Measurements from ENCODE around the gene PLCB4. TPM values are rescaled to one million over a fixed set of nuclear protein-coding genes. Genes with fewer than 3 reads are reported as not detected.

Gene PLCB4
- total and polyA plus RNA-seq, 5 donors: 9.4 to 42.2 (median 27.7) TPM

DNA sequence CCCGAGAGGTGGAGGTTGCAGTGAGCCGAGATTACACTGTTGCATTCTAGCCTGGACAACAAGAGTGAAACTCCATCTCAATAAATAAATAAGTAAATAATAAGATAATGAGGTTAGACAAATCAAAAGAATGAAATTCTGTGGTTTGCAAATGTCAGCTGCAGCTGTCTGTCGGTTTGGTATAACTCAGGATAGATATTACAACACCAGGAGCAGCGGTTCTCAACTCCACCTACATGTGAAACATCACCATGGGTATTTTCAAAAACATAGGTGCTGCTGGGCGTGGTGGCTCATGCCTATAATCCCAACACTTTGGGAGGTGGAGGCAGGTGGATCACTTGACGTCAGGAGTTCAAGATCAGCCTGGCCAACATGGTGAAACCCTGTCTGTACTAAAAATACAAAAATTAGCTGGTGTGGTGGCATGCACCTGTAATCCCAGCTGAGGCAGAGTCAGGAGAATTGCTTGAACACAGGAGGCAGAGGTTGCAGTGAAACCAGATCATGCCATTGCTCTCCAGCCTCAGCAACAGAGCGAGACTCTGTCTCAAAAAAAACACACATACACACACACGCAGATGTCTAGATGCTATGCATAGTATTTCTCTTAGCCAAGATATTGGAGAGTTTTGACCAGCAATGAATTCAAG is 319.4 kb downstream of the PLCB4 start:
- Histone ChIP-seq H3K4me3 (ENCODE audit: low read length) (no peak overlapping the region), H3K9me3 (ENCODE audit: control insufficient read depth, low read length) (no peaks in the 10 kb centered on the region), H3K4me1 (ENCODE audit: control insufficient read depth, insufficient read depth, low read length) (no peaks in the 10 kb centered on the region), H3K27me3 (ENCODE audit: control insufficient read depth, insufficient read depth) (no peaks in the 10 kb centered on the region), H3K27ac (ENCODE audit: low read length) (no peak overlapping the region)
- intact Hi-C loops (cut with DNase I): no loop called here
- 91% methylated on average over 8 of the region's 8 CpGs for WGBS
- no peak for ATAC-seq
- DNase-seq: no peak

DNA sequence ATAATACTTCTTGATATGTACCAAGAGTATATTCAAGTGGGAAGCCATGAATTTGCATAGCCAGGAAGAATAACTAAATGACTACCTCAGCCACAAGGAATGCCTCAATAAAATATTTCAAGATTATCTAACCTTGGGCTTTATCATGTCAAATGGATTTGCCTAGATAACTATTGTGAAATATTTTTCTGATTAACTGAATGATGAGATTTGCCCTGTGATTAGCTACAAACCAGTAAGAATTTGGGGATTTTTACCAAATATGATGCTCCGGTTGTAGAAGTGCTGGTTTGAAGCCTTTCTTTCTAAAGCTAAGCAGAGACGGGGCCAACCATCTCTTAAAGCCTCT is 319.9 kb downstream of the PLCB4 start:
- DNase-seq: no peak
- no peak overlapping the region for H3K4me3 ChIP-seq (ENCODE audit: low read length)
- no peaks in the 10 kb centered on the region for H3K9me3 ChIP-seq (ENCODE audit: control insufficient read depth, low read length)
- H3K27me3 ChIP-seq (ENCODE audit: control insufficient read depth, insufficient read depth): no peaks in the 10 kb centered on the region
- WGBS: 95% methylated on average over 2 of the region's 2 CpGs
- H3K27ac ChIP-seq (ENCODE audit: low read length): no peak overlapping the region
- no peaks in the 10 kb centered on the region for H3K4me1 ChIP-seq (ENCODE audit: control insufficient read depth, insufficient read depth, low read length)
- ATAC-seq: no peak
- intact Hi-C loops (cut with DNase I): no loop called here

DNA sequence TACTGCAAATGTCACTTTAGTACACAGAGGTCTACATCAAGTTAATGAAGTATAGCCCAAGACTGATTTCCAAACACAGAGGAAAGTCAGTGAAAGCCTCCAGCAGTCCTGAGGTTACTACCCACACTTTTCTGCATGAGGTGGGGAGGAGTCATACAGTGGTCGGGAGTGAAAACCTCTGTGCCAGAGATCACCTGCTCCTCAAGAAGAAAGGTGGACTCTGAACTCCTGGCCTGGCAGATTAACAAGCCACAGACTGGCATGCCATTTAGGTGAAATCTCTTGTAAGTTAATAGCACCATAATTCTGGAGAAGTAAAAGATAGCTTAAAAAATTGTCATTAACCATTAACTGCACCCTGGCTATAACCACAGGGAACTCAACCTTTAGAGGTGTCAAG is 320.5 kb downstream of the PLCB4 start:
- Histone ChIP-seq H3K4me3 (ENCODE audit: low read length) (no peak overlapping the region), H3K27ac (ENCODE audit: low read length) (no peak overlapping the region), H3K27me3 (ENCODE audit: control insufficient read depth, insufficient read depth) (no peaks in the 10 kb centered on the region), H3K4me1 (ENCODE audit: control insufficient read depth, insufficient read depth, low read length) (no peaks in the 10 kb centered on the region), H3K9me3 (ENCODE audit: control insufficient read depth, low read length) (no peaks in the 10 kb centered on the region)
- ATAC-seq (no peak), DNase-seq (no peak)
- whole genome bisulfite sequencing: 91% methylated on average over 1 of the region's 1 CpG
- intact Hi-C loops (cut with DNase I): no loop called here

DNA sequence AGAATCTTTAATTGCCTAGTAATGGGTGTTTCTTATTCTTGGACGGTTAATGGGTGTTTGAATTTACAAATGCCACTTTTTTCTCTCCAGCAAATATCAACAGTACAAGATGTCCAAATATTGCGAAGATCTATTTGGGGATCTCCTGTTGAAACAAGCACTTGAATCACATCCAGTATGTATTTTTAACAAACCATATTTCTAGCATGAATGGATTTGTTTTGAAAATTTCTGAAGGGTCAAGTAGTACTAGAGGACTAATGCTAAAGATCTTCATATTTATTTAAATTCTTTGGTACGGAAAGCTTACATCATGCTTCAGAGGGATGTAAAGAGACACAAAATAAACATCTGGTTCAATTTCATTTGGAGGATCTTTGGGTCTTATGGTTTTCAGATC is 321.6 kb downstream of the PLCB4 start:
- H3K27me3 ChIP-seq (ENCODE audit: control insufficient read depth, insufficient read depth): no peaks in the 10 kb centered on the region
- ATAC-seq (no peak), DNase-seq (no peak)
- WGBS: 77% methylated on average over 3 of the region's 3 CpGs
- H3K4me1 ChIP-seq (ENCODE audit: control insufficient read depth, insufficient read depth, low read length): no peaks in the 10 kb centered on the region
- no peak overlapping the region for H3K4me3 ChIP-seq (ENCODE audit: low read length)
- H3K27ac ChIP-seq (ENCODE audit: low read length): no peak overlapping the region
- no peaks in the 10 kb centered on the region for H3K9me3 ChIP-seq (ENCODE audit: control insufficient read depth, low read length)
- intact Hi-C loops (cut with DNase I): no loop called here

DNA sequence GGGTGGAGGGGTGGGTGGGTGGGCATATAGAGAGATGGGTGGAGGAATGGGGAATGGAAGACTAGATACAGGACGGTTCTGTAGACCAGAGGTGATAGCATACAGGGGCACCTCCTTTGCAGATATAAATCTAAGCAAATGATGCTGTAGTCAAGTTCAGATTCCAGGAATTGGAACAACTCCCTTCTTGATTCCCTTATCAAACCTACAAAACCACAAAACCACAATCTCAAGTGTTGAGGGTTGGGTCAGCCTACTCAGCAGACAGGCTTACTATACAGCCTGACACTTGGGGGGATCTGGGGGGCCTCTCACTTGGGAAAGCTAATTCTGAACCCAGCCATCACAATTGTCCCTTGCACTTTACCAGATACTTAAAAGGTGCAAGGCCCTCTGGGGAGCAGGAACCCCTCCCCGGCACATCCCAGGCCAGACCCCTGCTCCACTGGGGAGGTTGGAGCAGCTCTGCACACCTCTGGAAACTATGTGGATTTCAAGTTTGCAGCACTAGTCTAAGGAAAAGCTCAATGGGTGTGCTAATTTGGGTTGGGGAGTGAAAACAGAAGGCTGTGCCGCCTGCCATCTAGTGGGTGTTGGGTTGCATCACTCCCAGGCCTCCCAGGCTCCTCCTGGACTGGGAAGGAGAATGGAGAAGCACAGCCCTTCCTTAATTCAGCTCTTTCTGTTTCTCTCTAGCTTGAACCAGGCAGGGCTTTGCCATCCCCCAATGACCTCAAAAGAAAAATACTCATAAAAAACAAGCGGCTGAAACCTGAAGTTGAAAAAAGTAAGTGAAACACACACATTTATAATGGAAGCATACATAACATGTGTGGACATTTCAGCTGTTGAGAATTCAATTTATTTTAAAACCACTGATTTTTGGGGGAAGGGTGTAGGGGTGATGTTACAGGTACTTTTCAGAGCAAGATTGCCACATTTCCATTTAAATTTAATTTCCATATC is 324.3 kb downstream of the PLCB4 start:
- intact Hi-C loops (cut with DNase I): no loop called here
- 40% methylated on average over 4 of the region's 4 CpGs for WGBS

DNA sequence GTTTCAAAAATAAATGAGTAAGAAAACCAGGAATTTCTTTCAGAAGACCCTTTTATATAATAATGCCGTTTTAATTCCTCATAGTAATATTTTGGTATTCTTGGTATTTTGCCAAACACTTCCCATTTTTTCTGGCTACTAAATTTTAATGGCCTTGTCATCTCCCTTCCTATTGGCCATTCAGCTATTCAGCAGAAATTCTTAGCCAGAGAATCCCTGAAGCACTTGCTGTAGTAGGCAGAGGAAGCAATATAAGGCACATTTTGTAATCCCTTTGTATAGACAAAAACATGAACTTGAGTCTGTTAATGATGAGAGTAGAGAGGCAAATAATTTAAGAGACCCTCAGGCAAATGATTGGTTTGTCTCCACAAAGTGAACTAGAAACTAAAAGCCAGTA is 327.1 kb downstream of the PLCB4 start:
- H3K27me3 ChIP-seq (ENCODE audit: control insufficient read depth, insufficient read depth): no peaks in the 10 kb centered on the region
- ATAC-seq (no peak), DNase-seq (no peak)
- peaks cover 2% of the 10 kb centered on the region for H3K4me1 ChIP-seq (ENCODE audit: control insufficient read depth, insufficient read depth, low read length)
- no peak overlapping the region for H3K27ac ChIP-seq (ENCODE audit: low read length)
- H3K9me3 ChIP-seq (ENCODE audit: control insufficient read depth, low read length): no peaks in the 10 kb centered on the region
- no peak overlapping the region for H3K4me3 ChIP-seq (ENCODE audit: low read length)
- intact Hi-C loops (cut with DNase I): no loop called here
- WGBS: 49% methylated on average over 1 of the region's 1 CpG

More for the DNA sequence above, 324.3 kb downstream of the PLCB4 start:
- H3K4me3 ChIP-seq (ENCODE audit: low read length): no peak overlapping the region
- peaks cover 2% of the 10 kb centered on the region for H3K4me1 ChIP-seq (ENCODE audit: control insufficient read depth, insufficient read depth, low read length)
- H3K9me3 ChIP-seq (ENCODE audit: control insufficient read depth, low read length): no peaks in the 10 kb centered on the region
- H3K27ac ChIP-seq (ENCODE audit: low read length): no peak overlapping the region
- ATAC-seq: peak; percentile 92 to 93
- H3K27me3 ChIP-seq (ENCODE audit: control insufficient read depth, insufficient read depth): no peaks in the 10 kb centered on the region
- peak; percentile 66 to 86 (median 80) for DNase-seq

DNA sequence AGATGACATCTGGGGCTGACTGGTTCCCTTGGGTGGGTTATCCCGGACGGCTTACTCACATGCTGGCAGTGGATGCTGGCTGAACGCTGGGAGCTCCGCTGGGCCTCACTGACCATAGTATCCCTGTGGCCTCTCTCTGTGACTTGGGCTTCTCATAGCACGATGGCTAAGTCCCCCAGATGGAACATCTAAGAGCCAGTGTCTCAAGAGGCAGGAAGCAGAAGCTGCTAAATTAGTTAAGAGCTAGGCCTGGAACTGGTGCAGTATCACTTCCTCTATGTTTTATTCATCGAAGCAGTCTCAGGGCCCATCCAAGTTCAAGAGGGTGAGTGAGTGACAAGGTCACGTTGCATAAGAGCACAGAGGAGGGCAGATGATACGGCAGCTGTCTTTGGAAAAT is 329.0 kb downstream of the PLCB4 start:
- peak; percentile 51 to 65 for ATAC-seq

DNA sequence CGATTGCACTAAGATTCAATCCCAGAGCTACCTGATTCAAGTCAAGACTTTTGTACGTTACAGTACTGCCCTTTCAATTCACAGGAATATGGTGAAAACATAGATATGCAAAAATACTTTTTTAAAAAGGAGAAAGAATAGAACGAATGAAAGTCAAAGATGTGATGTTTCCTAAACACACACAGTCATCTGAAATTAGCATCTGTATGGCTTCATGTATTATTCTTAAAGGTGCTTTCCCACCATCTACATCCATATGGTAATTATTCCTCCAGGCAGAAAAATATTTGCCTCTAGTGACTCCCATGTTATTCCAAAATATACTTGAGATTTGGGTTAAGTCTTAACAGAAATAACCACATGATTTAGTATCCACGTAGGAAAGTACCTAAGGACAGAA is 330.0 kb downstream of the PLCB4 start:
- no peaks in the 10 kb centered on the region for H3K9me3 ChIP-seq (ENCODE audit: control insufficient read depth, low read length)
- DNase-seq (no peak), ATAC-seq (no peak)
- H3K27me3 ChIP-seq (ENCODE audit: control insufficient read depth, insufficient read depth): no peaks in the 10 kb centered on the region
- no peak overlapping the region for H3K27ac ChIP-seq (ENCODE audit: low read length)
- intact Hi-C loops (cut with DNase I): no loop called here
- no peak overlapping the region for H3K4me3 ChIP-seq (ENCODE audit: low read length)
- 72% methylated on average over 4 of the region's 4 CpGs for WGBS
- H3K4me1 ChIP-seq (ENCODE audit: control insufficient read depth, insufficient read depth, low read length): peaks cover 2% of the 10 kb centered on the region

More for the DNA sequence above, 329.0 kb downstream of the PLCB4 start:
- WGBS: 37% methylated on average over 8 of the region's 8 CpGs
- H3K27ac ChIP-seq (ENCODE audit: low read length): no peak overlapping the region
- H3K9me3 ChIP-seq (ENCODE audit: control insufficient read depth, low read length): no peaks in the 10 kb centered on the region
- H3K4me1 ChIP-seq (ENCODE audit: control insufficient read depth, insufficient read depth, low read length): peaks cover 2% of the 10 kb centered on the region
- peak in 1 of 3 donors; percentile 41 for DNase-seq
- no peaks in the 10 kb centered on the region for H3K27me3 ChIP-seq (ENCODE audit: control insufficient read depth, insufficient read depth)
- intact Hi-C loops (cut with DNase I): no loop called here
- no peak overlapping the region for H3K4me3 ChIP-seq (ENCODE audit: low read length)

DNA sequence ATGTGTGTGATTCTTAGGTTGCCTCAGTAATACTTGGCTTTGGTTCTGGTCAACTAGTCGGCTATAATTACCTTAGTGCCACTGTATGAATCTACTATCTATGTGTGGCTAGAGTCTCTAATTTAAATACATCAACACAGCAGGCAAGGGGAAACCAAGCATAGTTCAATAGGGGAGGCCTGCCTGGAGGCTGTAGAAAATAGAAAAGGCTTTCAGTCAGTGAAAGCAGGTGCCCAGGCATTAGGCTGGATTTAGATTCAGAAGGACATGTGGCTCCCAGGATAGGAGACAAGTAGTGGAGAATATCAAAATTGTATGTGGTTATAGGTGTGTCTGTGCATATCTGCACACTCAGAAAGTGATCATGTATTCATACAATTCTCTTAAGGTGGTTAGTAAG is 330.4 kb downstream of the PLCB4 start:
- intact Hi-C loops (cut with DNase I): no loop called here
- Histone ChIP-seq H3K9me3 (ENCODE audit: control insufficient read depth, low read length) (no peaks in the 10 kb centered on the region), H3K27me3 (ENCODE audit: control insufficient read depth, insufficient read depth) (no peaks in the 10 kb centered on the region), H3K27ac (ENCODE audit: low read length) (no peak overlapping the region), H3K4me1 (ENCODE audit: control insufficient read depth, insufficient read depth, low read length) (peaks cover 2% of the 10 kb centered on the region), H3K4me3 (ENCODE audit: low read length) (no peak overlapping the region)
- DNase-seq (no peak), ATAC-seq (no peak)
- 79% methylated on average over 1 of the region's 1 CpG for WGBS

DNA sequence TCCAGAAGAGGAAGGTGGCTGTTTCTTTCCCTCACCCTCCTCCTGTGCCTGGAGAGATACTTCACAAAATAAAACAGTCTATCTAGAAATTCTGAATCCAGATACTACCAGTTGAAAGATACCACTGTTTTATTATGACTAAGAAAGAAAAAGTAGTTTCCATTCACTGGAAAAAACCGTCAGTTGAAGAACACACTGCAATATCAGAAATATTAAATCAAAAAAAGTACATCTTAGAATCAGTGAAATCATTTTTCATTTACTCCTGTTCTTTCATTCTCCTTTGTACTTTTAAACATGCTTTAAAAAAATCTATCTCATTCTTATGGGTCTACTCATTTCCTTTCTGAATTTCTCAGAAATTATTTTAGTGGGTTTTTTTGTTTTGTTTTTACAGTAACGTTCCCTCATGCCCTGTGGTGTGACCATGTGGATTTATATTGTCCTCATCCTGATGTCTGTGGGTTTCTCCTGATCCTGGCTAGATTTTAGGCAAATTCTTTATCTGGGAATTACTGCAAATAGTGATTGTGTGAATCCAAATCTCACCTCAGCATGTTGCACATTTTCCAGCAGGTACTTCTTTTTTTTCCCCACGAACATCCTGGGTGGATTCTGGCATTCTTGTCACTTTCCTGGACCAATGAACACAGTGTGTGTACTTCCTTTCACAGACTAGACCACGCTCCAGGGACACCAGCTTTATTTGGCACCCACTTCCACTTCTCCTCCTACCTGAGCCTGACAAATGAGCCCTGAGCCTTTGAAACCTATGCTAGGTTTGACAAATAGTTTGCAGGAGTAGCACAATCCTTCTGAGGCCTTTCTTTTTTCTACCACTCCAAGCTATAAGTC is 331.5 kb downstream of the PLCB4 start:
- intact Hi-C loops (cut with DNase I): no loop called here
- peaks cover 2% of the 10 kb centered on the region for H3K4me1 ChIP-seq (ENCODE audit: control insufficient read depth, insufficient read depth, low read length)
- ATAC-seq (no peak), DNase-seq (no peak)
- H3K4me3 ChIP-seq (ENCODE audit: low read length): no peak overlapping the region
- H3K27me3 ChIP-seq (ENCODE audit: control insufficient read depth, insufficient read depth): no peaks in the 10 kb centered on the region
- 74% methylated on average over 4 of the region's 4 CpGs for WGBS
- no peak overlapping the region for H3K27ac ChIP-seq (ENCODE audit: low read length)
- no peaks in the 10 kb centered on the region for H3K9me3 ChIP-seq (ENCODE audit: control insufficient read depth, low read length)

DNA sequence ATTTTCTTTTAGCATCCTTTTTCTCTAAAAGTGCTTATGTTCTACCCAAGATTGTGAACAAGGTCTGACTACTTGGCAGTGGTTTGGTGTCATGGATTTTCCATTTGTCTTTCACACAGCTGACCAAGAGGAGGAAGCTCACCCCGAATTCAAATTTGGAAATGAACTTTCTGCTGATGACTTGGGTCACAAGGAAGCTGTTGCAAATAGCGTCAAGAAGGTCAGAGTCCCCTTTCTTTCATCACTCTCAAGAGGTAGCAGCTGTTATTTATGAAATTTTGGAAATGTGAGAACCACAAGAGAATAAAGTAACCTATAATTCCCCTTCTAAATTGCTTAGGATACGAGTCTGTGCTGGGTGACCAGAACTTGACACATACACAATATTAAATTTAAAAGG is 332.5 kb downstream of the PLCB4 start:
- peaks cover 2% of the 10 kb centered on the region for H3K4me1 ChIP-seq (ENCODE audit: control insufficient read depth, insufficient read depth, low read length)
- no peaks in the 10 kb centered on the region for H3K27me3 ChIP-seq (ENCODE audit: control insufficient read depth, insufficient read depth)
- no peak overlapping the region for H3K27ac ChIP-seq (ENCODE audit: low read length)
- no peak for DNase-seq
- H3K9me3 ChIP-seq (ENCODE audit: control insufficient read depth, low read length): no peaks in the 10 kb centered on the region
- intact Hi-C loops (cut with DNase I): no loop called here
- WGBS: 76% methylated on average over 3 of the region's 3 CpGs
- ATAC-seq: no peak
- no peak overlapping the region for H3K4me3 ChIP-seq (ENCODE audit: low read length)
